A673 (cell line): ENCODE data around the gene PEX11G.

ENCODE experiments used
- CTCF ChIP-seq: fragments of 300-800, 200-600 bp; sonication (generic); conservative IDR thresholded peaks from 2 replicates; pipeline ENCODE4 v1.5.1; 2017; ENCODE audit warnings: low read depth, mild to moderate bottlenecking, antibody characterized with exemption, low read length, moderate library complexity, mixed read lengths
- EZH2 ChIP-seq: fragments of 200-600 bp; sonication (generic); IDR thresholded peaks from 2 replicates; pipeline ENCODE4 v1.6.1; 2017; ENCODE audit warnings: borderline replicate concordance, low read depth, mild to moderate bottlenecking, mixed read lengths, antibody characterized with exemption, low read length; ENCODE audit not compliant: poor library complexity, severe bottlenecking

GRCh38 chr19:7434391-7434790 lies 54.4 kb downstream of the PEX11G start:
- no peak for TF ChIP-seq EZH2
- no peak for TF ChIP-seq CTCF
